ENCODE data around the gene NOTCH1. TPM values are rescaled to one million over a fixed set of nuclear protein-coding genes. Genes with fewer than 3 reads are reported as not detected.
A peak's percentile ranks its signal among the peaks of the same experiment; 100 is the strongest.

The NOTCH1 gene
- total RNA-seq, 1 experiment from 2014 or later = 95.6 TPM

DNA sequence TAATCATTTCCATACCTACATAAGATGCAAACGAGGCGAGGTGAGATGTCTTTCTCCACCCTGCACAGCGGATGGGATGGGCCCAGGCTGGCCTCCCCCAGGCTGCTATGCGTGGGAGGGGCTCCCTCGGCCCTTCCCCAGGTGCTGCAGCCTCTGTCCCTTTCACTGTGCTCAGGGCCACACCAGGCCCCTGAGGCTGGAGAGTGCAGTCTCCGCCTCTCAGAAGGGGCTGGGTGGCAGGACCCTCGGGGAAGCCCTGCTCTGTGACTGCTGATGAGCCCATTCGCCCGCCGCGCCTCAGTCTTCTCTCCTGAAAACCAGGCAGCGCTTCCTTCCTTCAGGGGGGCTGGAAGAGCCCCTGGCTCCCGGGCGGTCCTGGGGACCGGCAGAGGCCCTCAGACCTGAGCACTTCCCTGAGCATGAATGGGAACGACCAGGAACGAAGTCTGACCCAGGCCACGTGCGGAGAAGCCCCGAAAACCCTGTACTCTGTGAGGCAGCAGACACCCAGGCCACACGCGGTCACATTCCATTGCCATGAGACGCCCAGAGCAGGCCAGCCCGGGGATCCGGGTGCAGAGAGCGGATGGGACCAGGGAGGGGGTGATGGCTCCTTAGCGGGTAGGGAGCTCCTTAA, 21.9 kb upstream of the NOTCH1 start (continued):
- TF ChIP-seq, protein P1, sequence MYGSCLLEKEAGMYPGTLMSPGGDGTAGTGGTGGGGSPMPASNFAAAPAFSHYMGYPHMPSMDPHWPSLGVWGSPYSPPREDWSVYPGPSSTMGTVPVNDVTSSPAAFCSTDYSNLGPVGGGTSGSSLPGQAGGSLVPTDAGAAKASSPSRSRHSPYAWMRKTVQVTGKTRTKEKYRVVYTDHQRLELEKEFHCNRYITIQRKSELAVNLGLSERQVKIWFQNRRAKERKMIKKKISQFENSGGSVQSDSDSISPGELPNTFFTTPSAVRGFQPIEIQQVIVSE (CRISPR knock-in tag; IDR thresholded peaks at IDR 0.05; ENCODE audit: borderline replicate concordance) = no peak
- 0 out of 2 replicates have a peak, but pooled peaks have one; percentile 53 for TF ChIP-seq ETV6 (CRISPR knock-in tag; IDR thresholded peaks at IDR 0.05)
- TF ChIP-seq IRF2 (CRISPR knock-in tag; IDR thresholded peaks at IDR 0.05; ENCODE audit: borderline replicate concordance, low read depth) = no peak
- TF ChIP-seq RELA (CRISPR knock-in tag; IDR thresholded peaks at IDR 0.05; ENCODE audit: borderline replicate concordance) = no peak
- TF ChIP-seq ZNF138 (CRISPR knock-in tag; conservative IDR thresholded peaks at IDR 0.05) = no peak
- TF ChIP-seq, protein P2, sequence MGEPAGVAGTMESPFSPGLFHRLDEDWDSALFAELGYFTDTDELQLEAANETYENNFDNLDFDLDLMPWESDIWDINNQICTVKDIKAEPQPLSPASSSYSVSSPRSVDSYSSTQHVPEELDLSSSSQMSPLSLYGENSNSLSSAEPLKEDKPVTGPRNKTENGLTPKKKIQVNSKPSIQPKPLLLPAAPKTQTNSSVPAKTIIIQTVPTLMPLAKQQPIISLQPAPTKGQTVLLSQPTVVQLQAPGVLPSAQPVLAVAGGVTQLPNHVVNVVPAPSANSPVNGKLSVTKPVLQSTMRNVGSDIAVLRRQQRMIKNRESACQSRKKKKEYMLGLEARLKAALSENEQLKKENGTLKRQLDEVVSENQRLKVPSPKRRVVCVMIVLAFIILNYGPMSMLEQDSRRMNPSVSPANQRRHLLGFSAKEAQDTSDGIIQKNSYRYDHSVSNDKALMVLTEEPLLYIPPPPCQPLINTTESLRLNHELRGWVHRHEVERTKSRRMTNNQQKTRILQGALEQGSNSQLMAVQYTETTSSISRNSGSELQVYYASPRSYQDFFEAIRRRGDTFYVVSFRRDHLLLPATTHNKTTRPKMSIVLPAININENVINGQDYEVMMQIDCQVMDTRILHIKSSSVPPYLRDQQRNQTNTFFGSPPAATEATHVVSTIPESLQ (CRISPR knock-in tag; IDR thresholded peaks at IDR 0.05) = no peak
- no peak for TF ChIP-seq ZNF263 (CRISPR knock-in tag; IDR thresholded peaks at IDR 0.05; ENCODE audit: low read depth)
- TF ChIP-seq KAT7 (CRISPR knock-in tag; IDR thresholded peaks at IDR 0.05; ENCODE audit: borderline replicate concordance) = no peak
- TF ChIP-seq, protein P3, sequence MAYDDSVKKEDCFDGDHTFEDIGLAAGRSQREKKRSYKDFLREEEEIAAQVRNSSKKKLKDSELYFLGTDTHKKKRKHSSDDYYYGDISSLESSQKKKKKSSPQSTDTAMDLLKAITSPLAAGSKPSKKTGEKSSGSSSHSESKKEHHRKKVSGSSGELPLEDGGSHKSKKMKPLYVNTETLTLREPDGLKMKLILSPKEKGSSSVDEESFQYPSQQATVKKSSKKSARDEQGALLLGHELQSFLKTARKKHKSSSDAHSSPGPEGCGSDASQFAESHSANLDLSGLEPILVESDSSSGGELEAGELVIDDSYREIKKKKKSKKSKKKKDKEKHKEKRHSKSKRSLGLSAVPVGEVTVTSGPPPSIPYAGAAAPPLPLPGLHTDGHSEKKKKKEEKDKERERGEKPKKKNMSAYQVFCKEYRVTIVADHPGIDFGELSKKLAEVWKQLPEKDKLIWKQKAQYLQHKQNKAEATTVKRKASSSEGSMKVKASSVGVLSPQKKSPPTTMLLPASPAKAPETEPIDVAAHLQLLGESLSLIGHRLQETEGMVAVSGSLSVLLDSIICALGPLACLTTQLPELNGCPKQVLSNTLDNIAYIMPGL (CRISPR knock-in tag; IDR thresholded peaks at IDR 0.05) = no peak
- TF ChIP-seq USF1 (CRISPR knock-in tag; IDR thresholded peaks at IDR 0.05) = peak; percentile 77
- TF ChIP-seq MXD4 (CRISPR knock-in tag; IDR thresholded peaks at IDR 0.05; ENCODE audit: borderline replicate concordance) = no peak
- TF ChIP-seq CREB1 (CRISPR knock-in tag; IDR thresholded peaks at IDR 0.05) = peak; percentile 74; the same call in 1 of the 2 replicates
- TF ChIP-seq SP1 (CRISPR knock-in tag; conservative IDR thresholded peaks at IDR 0.05) = no peak; the same call in 1 of the 2 replicates
- TF ChIP-seq NFE2L1 (CRISPR knock-in tag; IDR thresholded peaks at IDR 0.05) = no peak
- TF ChIP-seq JUN (CRISPR knock-in tag; IDR thresholded peaks at IDR 0.05) = no peak
- TF ChIP-seq PREB (CRISPR knock-in tag; IDR thresholded peaks at IDR 0.05; ENCODE audit: borderline replicate concordance) = no peak
- TF ChIP-seq SMAD3 (CRISPR knock-in tag; IDR thresholded peaks at IDR 0.05; ENCODE audit: borderline replicate concordance) = peak; percentile 39; the same call in 1 of the 2 replicates
- peak; percentile 67 for TF ChIP-seq USF2 (CRISPR knock-in tag; IDR thresholded peaks at IDR 0.05)
- no peak for TF ChIP-seq HMGA2 (CRISPR knock-in tag; IDR thresholded peaks at IDR 0.05)
- no peak for TF ChIP-seq PRDM15 (CRISPR knock-in tag; IDR thresholded peaks at IDR 0.05)
- TF ChIP-seq, protein P4, sequence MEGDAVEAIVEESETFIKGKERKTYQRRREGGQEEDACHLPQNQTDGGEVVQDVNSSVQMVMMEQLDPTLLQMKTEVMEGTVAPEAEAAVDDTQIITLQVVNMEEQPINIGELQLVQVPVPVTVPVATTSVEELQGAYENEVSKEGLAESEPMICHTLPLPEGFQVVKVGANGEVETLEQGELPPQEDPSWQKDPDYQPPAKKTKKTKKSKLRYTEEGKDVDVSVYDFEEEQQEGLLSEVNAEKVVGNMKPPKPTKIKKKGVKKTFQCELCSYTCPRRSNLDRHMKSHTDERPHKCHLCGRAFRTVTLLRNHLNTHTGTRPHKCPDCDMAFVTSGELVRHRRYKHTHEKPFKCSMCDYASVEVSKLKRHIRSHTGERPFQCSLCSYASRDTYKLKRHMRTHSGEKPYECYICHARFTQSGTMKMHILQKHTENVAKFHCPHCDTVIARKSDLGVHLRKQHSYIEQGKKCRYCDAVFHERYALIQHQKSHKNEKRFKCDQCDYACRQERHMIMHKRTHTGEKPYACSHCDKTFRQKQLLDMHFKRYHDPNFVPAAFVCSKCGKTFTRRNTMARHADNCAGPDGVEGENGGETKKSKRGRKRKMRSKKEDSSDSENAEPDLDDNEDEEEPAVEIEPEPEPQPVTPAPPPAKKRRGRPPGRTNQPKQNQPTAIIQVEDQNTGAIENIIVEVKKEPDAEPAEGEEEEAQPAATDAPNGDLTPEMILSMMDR (IDR thresholded peaks at IDR 0.05) = no peak
- TF ChIP-seq, protein P5, sequence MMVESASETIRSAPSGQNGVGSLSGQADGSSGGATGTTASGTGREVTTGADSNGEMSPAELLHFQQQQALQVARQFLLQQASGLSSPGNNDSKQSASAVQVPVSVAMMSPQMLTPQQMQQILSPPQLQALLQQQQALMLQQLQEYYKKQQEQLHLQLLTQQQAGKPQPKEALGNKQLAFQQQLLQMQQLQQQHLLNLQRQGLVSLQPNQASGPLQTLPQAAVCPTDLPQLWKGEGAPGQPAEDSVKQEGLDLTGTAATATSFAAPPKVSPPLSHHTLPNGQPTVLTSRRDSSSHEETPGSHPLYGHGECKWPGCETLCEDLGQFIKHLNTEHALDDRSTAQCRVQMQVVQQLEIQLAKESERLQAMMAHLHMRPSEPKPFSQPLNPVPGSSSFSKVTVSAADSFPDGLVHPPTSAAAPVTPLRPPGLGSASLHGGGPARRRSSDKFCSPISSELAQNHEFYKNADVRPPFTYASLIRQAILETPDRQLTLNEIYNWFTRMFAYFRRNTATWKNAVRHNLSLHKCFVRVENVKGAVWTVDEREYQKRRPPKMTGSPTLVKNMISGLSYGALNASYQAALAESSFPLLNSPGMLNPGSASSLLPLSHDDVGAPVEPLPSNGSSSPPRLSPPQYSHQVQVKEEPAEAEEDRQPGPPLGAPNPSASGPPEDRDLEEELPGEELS (CRISPR knock-in tag; IDR thresholded peaks at IDR 0.05) = no peak
- no peak for TF ChIP-seq NR3C1 (CRISPR knock-in tag; conservative IDR thresholded peaks at IDR 0.05; ENCODE audit: low read depth)

Measured in WTC11 (cell line).